ENCODE results near the gene DLEC1.

DLEC1 gene

DNA sequence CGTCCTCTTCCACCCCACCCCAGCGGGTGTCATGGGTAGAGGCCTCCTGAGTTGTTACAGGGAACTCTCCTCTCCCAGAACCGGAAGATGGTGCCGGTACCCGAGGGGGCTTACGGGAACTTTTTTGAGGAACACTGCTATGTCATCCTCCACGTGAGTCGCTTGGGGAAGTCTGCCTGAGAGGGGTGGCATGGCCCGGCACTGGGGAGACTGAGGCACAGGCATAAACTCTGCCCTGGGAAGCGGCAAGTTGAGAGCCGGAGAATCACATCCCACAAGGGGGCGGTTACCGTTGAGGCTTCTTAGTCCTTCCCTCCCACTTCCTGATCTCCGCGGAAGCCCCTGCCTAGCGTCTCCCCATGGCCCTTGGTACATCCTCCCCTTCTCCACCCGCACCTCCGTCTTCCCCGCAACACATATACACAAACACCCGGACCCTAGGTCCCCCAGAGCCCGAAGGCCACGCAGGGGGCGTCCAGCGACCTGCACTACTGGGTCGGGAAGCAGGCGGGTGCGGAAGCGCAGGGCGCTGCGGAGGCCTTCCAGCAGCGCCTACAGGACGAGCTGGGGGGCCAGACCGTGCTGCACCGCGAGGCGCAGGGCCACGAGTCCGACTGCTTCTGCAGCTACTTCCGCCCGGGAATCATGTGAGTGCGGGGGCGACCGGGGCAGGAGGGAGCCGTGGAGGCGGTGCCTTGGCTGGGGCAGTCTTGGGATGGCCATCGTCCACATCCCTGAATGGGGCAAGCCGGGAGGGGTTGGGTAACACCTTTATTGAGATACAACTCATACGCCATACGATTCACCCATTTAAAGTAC, 45.0 kb upstream of the DLEC1 start:
- Histone ChIP-seq H3K9ac (ENCODE audit: low read length) (peak overlapping the region; percentile 73), H3K4me1 (ENCODE audit: control insufficient read depth, insufficient read depth, low read length) (peaks cover 19% of the 10 kb centered on the region), H3K4me3 (ENCODE audit: low read depth, low read length) (peak overlapping the region; percentile 76), H3K27me3 (ENCODE audit: control insufficient read depth, insufficient read depth, low read length) (peaks cover 18% of the 10 kb centered on the region; the same call in 1 of the 2 replicates), H3K36me3 (ENCODE audit: control insufficient read depth, insufficient read depth, low read length) (no peaks in the 10 kb centered on the region), H3K9me3 (ENCODE audit: control insufficient read depth, insufficient read depth, low read depth, low read length) (no peaks in the 10 kb centered on the region), H3K27ac (ENCODE audit: low read depth, low read length) (no peak overlapping the region)

- Histone ChIP-seq H3K9me3 (ENCODE audit: control insufficient read depth, insufficient read depth, low read depth, low read length) (no peaks in the 10 kb centered on the region), H3K36me3 (ENCODE audit: control insufficient read depth, insufficient read depth, low read length) (no peaks in the 10 kb centered on the region), H3K4me3 (ENCODE audit: low read depth, low read length) (peak overlapping the region; percentile 76), H3K27ac (ENCODE audit: low read depth, low read length) (no peak overlapping the region), H3K9ac (ENCODE audit: low read length) (no peak overlapping the region), H3K27me3 (ENCODE audit: control insufficient read depth, insufficient read depth, low read length) (peaks cover 18% of the 10 kb centered on the region; the same call in 1 of the 2 replicates), H3K4me1 (ENCODE audit: control insufficient read depth, insufficient read depth, low read length) (peaks cover 23% of the 10 kb centered on the region)
Measured at GRCh38 chr3:37994639-37994972, 44.4 kb upstream of the DLEC1 start.

GRCh38 chr3:37995652-37996641, 43.1 kb upstream of the DLEC1 start:
- peaks cover 23% of the 10 kb centered on the region for H3K4me1 ChIP-seq (ENCODE audit: control insufficient read depth, insufficient read depth, low read length)
- no peak overlapping the region for H3K27ac ChIP-seq (ENCODE audit: low read depth, low read length)
- H3K9me3 ChIP-seq (ENCODE audit: control insufficient read depth, insufficient read depth, low read depth, low read length) = no peaks in the 10 kb centered on the region
- H3K36me3 ChIP-seq (ENCODE audit: control insufficient read depth, insufficient read depth, low read length) = no peaks in the 10 kb centered on the region
- no peak overlapping the region for H3K9ac ChIP-seq (ENCODE audit: low read length)
- no peak overlapping the region for H3K4me3 ChIP-seq (ENCODE audit: low read depth, low read length)
- H3K27me3 ChIP-seq (ENCODE audit: control insufficient read depth, insufficient read depth, low read length) = peaks cover 18% of the 10 kb centered on the region; the same call in 1 of the 2 replicates

- H3K36me3 ChIP-seq (ENCODE audit: control insufficient read depth, insufficient read depth, low read length) = no peaks in the 10 kb centered on the region
- no peak overlapping the region for H3K4me3 ChIP-seq (ENCODE audit: low read depth, low read length)
- no peak overlapping the region for H3K9ac ChIP-seq (ENCODE audit: low read length)
- peaks cover 23% of the 10 kb centered on the region for H3K4me1 ChIP-seq (ENCODE audit: control insufficient read depth, insufficient read depth, low read length)
- no peak overlapping the region for H3K27ac ChIP-seq (ENCODE audit: low read depth, low read length)
- H3K27me3 ChIP-seq (ENCODE audit: control insufficient read depth, insufficient read depth, low read length) = peaks cover 18% of the 10 kb centered on the region; the same call in 1 of the 2 replicates
- no peaks in the 10 kb centered on the region for H3K9me3 ChIP-seq (ENCODE audit: control insufficient read depth, insufficient read depth, low read depth, low read length)
Measured at GRCh38 chr3:37996785-37997301, 42.2 kb upstream of the DLEC1 start.

- Histone ChIP-seq H3K4me1 (ENCODE audit: control insufficient read depth, insufficient read depth, low read length) (peaks cover 23% of the 10 kb centered on the region), H3K9ac (ENCODE audit: low read length) (no peak overlapping the region), H3K27me3 (ENCODE audit: control insufficient read depth, insufficient read depth, low read length) (peaks cover 13% of the 10 kb centered on the region; the same call in 1 of the 2 replicates), H3K9me3 (ENCODE audit: control insufficient read depth, insufficient read depth, low read depth, low read length) (no peaks in the 10 kb centered on the region), H3K36me3 (ENCODE audit: control insufficient read depth, insufficient read depth, low read length) (no peaks in the 10 kb centered on the region), H3K27ac (ENCODE audit: low read depth, low read length) (no peak overlapping the region), H3K4me3 (ENCODE audit: low read depth, low read length) (no peak overlapping the region)
Measured at GRCh38 chr3:37997342-37997741, 41.7 kb upstream of the DLEC1 start.

DNA sequence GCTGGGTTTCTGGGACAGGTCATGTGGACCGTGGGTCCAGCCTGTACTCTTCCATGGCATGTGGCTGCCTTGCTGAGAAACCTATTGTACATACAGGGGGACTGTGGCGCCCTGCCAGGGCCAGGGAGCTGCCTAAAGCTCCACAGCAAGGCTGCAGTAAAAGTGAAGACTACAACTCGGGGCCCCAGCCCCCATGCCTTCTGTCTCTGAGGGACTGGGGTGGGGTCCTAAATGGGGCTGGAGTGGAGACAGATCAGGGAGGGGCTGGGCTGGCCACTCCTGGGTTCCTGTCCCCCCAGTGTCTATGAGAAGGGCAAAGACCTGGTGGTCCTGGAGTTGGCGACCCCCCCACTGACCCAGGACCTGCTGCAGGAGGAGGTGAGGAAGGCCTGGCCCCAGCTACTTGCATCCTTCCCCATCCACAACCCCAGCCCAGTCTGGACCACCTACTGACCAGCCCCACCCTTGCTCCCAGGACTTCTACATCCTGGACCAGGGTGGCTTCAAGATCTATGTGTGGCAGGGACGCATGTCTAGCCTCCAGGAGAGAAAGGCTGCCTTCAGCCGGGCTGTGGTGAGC, 41.1 kb upstream of the DLEC1 start:
- Histone ChIP-seq H3K9me3 (ENCODE audit: control insufficient read depth, insufficient read depth, low read depth, low read length) (no peaks in the 10 kb centered on the region), H3K36me3 (ENCODE audit: control insufficient read depth, insufficient read depth, low read length) (no peaks in the 10 kb centered on the region), H3K4me1 (ENCODE audit: control insufficient read depth, insufficient read depth, low read length) (peaks cover 23% of the 10 kb centered on the region), H3K27ac (ENCODE audit: low read depth, low read length) (no peak overlapping the region), H3K4me3 (ENCODE audit: low read depth, low read length) (no peak overlapping the region), H3K9ac (ENCODE audit: low read length) (no peak overlapping the region), H3K27me3 (ENCODE audit: control insufficient read depth, insufficient read depth, low read length) (0 out of 2 replicates have a peak, but pooled peaks cover 11% of the 10 kb centered on the region)

GRCh38 chr3:37999836-38000235, 39.2 kb upstream of the DLEC1 start:
- Histone ChIP-seq H3K36me3 (ENCODE audit: control insufficient read depth, insufficient read depth, low read length) (no peaks in the 10 kb centered on the region), H3K4me1 (ENCODE audit: control insufficient read depth, insufficient read depth, low read length) (peaks cover 13% of the 10 kb centered on the region), H3K9me3 (ENCODE audit: control insufficient read depth, insufficient read depth, low read depth, low read length) (no peaks in the 10 kb centered on the region), H3K4me3 (ENCODE audit: low read depth, low read length) (no peak overlapping the region), H3K27me3 (ENCODE audit: control insufficient read depth, insufficient read depth, low read length) (0 out of 2 replicates have a peak, but pooled peaks cover 11% of the 10 kb centered on the region), H3K27ac (ENCODE audit: low read depth, low read length) (no peak overlapping the region), H3K9ac (ENCODE audit: low read length) (no peak overlapping the region)

DNA sequence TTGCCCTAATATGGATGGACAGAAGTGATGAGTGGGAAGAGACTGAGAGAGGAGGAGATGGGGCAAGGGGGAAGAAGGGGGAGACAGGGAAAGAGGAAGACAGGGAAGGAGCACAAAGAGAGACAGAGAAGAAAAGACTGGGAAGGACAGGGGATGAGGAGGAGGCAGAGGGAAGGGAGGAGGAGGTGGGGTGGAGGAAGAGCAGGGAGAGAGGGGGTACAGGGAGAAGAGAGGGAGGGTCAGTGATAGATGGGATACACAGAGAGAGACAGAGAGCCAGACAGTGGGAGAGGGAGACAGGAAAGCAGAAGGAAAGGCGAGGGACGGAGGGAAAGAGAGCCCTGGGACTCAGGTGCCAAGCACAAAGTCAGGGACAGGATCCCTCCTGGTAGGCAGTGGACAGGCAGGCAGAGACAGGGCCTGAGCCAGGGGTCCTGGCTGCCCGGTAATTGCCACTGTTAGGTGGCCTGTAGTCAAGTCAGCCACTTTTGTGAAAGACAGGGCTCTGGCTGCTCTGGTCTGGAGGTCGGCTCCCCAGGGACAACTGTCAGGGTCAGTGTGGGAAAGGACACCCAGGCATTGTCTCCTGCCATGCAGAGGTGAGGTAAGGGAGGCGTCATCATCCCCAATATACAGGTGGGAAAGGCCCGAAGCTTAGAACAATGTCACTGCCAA, 38.6 kb upstream of the DLEC1 start:
- H3K4me3 ChIP-seq (ENCODE audit: low read depth, low read length) = no peak overlapping the region
- no peaks in the 10 kb centered on the region for H3K9me3 ChIP-seq (ENCODE audit: control insufficient read depth, insufficient read depth, low read depth, low read length)

GRCh38 chr3:38000965-38001455, 38.0 kb upstream of the DLEC1 start:
- Histone ChIP-seq H3K36me3 (ENCODE audit: control insufficient read depth, insufficient read depth, low read length) (no peaks in the 10 kb centered on the region), H3K27ac (ENCODE audit: low read depth, low read length) (no peak overlapping the region), H3K9ac (ENCODE audit: low read length) (no peak overlapping the region), H3K27me3 (ENCODE audit: control insufficient read depth, insufficient read depth, low read length) (0 out of 2 replicates have a peak, but pooled peaks cover 11% of the 10 kb centered on the region), H3K4me3 (ENCODE audit: low read depth, low read length) (no peak overlapping the region), H3K4me1 (ENCODE audit: control insufficient read depth, insufficient read depth, low read length) (peaks cover 13% of the 10 kb centered on the region), H3K9me3 (ENCODE audit: control insufficient read depth, insufficient read depth, low read depth, low read length) (no peaks in the 10 kb centered on the region)

More for the DNA sequence above, 38.6 kb upstream of the DLEC1 start:
- no peaks in the 10 kb centered on the region for H3K36me3 ChIP-seq (ENCODE audit: control insufficient read depth, insufficient read depth, low read length)
- H3K27ac ChIP-seq (ENCODE audit: low read depth, low read length) = no peak overlapping the region
- H3K27me3 ChIP-seq (ENCODE audit: control insufficient read depth, insufficient read depth, low read length) = 0 out of 2 replicates have a peak, but pooled peaks cover 11% of the 10 kb centered on the region
- peaks cover 13% of the 10 kb centered on the region for H3K4me1 ChIP-seq (ENCODE audit: control insufficient read depth, insufficient read depth, low read length)
- no peak overlapping the region for H3K9ac ChIP-seq (ENCODE audit: low read length)

DNA sequence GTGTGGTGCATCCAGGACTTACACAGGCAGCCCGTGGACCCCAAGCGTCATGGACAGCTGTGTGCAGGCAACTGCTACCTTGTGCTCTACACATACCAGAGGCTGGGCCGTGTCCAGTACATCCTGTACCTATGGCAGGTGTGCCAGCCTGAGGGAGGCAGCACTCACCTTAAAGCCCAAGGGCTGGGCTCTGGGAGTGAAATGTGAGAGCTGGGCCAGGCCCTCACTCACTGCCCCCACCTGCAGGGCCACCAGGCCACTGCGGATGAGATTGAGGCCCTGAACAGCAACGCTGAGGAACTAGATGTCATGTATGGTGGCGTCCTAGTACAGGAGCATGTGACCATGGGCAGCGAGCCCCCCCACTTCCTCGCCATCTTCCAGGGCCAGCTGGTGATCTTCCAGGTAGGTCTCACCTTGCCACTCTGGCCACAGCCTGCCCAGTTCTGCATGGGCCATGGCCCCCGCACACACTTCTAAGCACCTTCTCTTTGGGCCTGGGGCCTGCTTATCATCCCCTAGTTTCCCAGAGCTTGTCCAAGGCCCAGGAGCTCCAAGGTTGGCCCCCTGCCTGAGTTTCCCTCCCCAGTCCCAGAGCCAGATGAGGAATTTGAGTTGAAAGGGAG, 37.4 kb upstream of the DLEC1 start:
- H3K36me3 ChIP-seq (ENCODE audit: control insufficient read depth, insufficient read depth, low read length) = no peaks in the 10 kb centered on the region
- no peak overlapping the region for H3K27ac ChIP-seq (ENCODE audit: low read depth, low read length)
- no peak overlapping the region for H3K4me3 ChIP-seq (ENCODE audit: low read depth, low read length)
- H3K27me3 ChIP-seq (ENCODE audit: control insufficient read depth, insufficient read depth, low read length) = 0 out of 2 replicates have a peak, but pooled peaks cover 11% of the 10 kb centered on the region
- H3K9me3 ChIP-seq (ENCODE audit: control insufficient read depth, insufficient read depth, low read depth, low read length) = no peaks in the 10 kb centered on the region
- peaks cover 13% of the 10 kb centered on the region for H3K4me1 ChIP-seq (ENCODE audit: control insufficient read depth, insufficient read depth, low read length)
- no peak overlapping the region for H3K9ac ChIP-seq (ENCODE audit: low read length)
